Stomach smooth muscle (tissue), 2 donors: ENCODE results near the gene MRPS2.
"Not testable (repeated sequence)": the region's sequence is repeated elsewhere in the genome, so short reads cannot be mapped to it uniquely, and the experiment has no call there.

Source experiments
- H3K27ac ChIP-seq: one replicate; pipeline ENCODE4 v1.7.0; 2013; ENCODE audit warnings: mild to moderate bottlenecking, low read length, inconsistent platforms
- H3K27me3 ChIP-seq, 2 donors: one replicate each; pipeline ENCODE4 v1.7.0; 2013; ENCODE audit warnings: low read length in 2 of 2; ENCODE audit not compliant: insufficient read depth in 2 of 2, control insufficient read depth in 1 of 2
- H3K36me3 ChIP-seq, 2 donors: one replicate each; pipeline ENCODE4 v1.7.0; 2013; ENCODE audit warnings: low read length in 2 of 2; ENCODE audit not compliant: control insufficient read depth in 2 of 2, insufficient read depth in 2 of 2
- H3K4me1 ChIP-seq: one replicate; pipeline ENCODE4 v1.7.0; 2013; ENCODE audit warnings: low read length; ENCODE audit not compliant: control insufficient read depth, insufficient read depth
- H3K4me3 ChIP-seq, 2 donors: one replicate each; pipeline ENCODE4 v1.7.0; 2013; ENCODE audit warnings: low read length in 2 of 2
- H3K9ac ChIP-seq, 2 donors: one replicate each; pipeline ENCODE4 v1.7.0; 2013; ENCODE audit warnings: low read length in 2 of 2, mild to moderate bottlenecking in 1 of 2
- H3K9me3 ChIP-seq, 2 donors: one replicate each; pipeline ENCODE4 v1.7.0; 2013; ENCODE audit warnings: low read length in 2 of 2; ENCODE audit not compliant: control insufficient read depth in 2 of 2
- donor health status: healthy.
- donor health status: Pancreatic carcinoma.

MRPS2 gene

DNA sequence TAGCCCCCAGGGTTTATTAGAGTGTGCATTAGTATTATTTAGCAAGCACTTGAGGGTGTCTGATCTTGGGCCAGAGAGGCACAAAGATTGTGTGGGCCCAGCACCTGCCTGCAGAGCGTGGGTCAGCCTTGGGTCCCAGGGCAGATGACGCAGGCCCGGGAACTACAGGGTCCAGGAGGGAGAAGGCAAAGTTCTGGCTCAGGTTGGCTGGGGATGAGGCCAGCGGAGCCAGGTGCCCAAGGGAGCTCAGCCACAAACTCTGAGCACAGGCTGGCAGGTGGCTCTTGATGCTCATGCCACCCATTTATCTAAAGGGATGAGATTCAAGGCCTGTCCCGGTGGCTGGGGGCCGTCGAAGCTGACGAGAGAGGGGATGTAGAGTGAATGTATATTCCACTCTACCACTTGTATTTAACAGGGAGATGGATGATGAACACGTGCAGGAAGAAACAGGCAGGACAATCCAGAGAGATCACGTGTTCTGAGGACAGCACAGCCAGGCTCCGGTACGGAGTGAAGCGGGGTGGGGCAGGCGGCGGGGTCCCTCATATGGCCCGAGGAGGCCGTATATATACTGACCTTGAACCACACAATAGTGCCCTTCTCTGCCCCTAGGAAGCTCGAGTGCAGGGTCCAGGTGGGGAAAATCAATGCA is 44.6 kb downstream of the MRPS2 start:
- H3K27me3 ChIP-seq, result peaks cover 0 to 4% of the 10 kb centered on the region in 2 donors
- H3K4me3 ChIP-seq, result no peak overlapping the region
- no peak overlapping the region for H3K27ac ChIP-seq
- no peaks in the 10 kb centered on the region for H3K4me1 ChIP-seq
- no peak overlapping the region for H3K9ac ChIP-seq
- no peaks in the 10 kb centered on the region for H3K36me3 ChIP-seq
- H3K9me3 ChIP-seq, result no peaks in the 10 kb centered on the region

DNA sequence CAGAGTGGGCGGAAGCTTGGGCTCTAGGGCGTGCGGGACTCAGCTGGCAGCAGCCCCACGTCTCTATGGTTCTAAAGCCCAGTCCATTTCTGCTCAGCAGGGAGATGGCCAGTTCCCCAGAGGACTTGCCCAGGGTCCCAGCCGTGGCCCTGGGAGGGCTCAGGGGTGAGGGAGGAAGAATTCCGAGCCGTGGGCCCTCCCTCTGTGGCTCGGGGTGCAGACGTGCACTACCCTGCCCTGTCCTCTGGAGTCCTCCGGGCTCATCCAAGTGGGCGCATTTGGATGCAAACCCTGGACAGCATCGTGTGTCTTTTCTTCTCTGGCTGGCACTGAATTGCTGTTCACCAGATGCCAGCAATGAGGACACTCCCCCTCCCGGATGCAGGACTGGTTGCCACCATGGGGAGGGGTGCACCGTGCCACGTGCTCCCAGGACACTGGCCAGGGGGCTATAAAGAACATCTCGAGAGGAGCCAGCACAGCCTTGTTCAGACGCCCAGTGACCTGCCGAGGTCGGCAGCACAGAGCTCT is 45.2 kb downstream of the MRPS2 start, which contains the start of gene OBP2A:
Gene OBP2A, plus strand, starts transcription at position 481 of the 531 bp plus-strand sequence. CDS start 55 bp downstream, outside the sequence.
- not testable (repeated sequence) for H3K27ac ChIP-seq, H3K9me3 ChIP-seq, H3K4me3 ChIP-seq, H3K36me3 ChIP-seq, H3K27me3 ChIP-seq, H3K9ac ChIP-seq, H3K4me1 ChIP-seq

DNA sequence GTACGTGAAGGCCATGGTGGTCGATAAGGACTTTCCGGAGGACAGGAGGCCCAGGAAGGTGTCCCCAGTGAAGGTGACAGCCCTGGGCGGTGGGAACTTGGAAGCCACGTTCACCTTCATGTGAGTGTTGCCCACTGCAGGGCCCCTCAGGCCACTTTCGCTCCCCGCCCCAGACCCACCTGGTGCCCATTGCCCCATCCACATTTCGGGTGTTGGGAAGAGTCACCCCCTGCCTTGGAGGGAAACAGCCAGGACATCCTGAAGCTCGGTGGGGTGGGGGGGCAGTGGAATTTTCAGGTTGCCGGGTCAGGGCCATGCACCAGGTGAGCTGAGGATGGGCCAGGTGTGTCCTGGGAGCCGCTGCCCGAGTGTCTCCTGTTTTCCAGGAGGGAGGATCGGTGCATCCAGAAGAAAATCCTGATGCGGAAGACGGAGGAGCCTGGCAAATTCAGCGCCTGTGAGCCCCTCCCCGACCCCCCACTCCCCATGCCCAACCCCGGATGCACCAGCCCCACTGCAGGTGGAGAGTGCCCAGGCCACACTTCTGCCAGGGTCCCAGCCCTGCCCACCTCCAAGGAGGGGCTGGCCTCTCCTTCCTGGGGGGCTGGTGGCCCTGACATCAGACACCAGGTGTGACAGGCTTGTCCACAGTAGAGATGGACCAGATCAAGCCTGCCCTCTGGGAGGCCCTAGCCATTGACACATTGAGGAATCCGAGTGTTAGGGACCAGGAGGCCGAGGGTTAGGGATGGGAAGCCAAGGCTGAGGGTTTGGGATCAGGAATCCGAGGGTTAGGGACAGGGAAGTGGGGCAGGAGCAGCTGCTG is 46.5 kb downstream of the MRPS2 start:
- not testable (repeated sequence) for H3K9ac ChIP-seq, H3K27me3 ChIP-seq, H3K4me3 ChIP-seq, H3K27ac ChIP-seq, H3K36me3 ChIP-seq, H3K4me1 ChIP-seq, H3K9me3 ChIP-seq

DNA sequence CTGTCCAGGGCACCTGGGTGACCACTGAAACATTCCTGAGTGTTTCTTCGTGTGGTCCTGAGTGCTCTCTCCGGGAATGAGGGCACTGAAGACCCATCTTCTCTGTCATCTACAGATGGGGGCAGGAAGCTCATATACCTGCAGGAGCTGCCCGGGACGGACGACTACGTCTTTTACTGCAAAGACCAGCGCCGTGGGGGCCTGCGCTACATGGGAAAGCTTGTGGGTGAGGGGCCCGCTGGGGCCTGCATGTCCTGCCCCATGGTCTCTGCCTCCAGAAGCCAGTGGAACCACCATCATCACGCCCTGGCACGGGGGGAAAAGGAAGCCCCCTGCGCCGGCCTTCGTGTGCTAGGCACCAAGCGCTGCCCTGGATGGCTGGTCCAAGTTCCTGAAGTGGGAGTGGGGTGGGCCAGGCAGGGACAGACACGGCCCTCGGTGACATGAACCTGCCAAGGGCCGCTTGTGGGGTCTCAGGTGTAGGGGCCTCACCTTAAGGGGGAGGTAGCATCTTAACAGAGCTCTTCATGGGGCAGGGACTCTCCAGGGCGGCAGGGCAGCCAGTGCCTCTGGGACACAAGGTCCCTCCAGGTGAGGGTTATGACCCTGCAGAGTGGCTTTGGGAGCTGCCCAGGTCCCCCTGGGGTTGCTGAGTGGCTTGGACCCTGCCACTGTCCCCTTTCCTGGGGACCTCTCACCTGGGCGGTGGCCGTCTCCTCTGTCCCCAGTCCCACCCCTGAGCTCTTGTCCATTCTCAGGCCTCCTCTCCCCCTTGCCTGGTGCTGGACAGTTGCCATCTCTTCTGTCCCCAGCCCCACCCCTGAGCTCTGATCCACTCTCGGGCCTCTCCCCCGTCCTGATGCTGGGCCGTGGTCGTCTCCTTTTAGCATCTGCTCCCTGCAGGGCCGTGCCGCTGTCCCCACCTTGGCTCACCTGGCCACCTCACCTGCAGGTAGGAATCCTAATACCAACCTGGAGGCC is 47.6 kb downstream of the MRPS2 start:
- Histone ChIP-seq H3K36me3 (no peaks in the 10 kb centered on the region), H3K4me3 (no peak overlapping the region), H3K9ac (no peak overlapping the region), H3K4me1 (no peaks in the 10 kb centered on the region), H3K27me3 (peaks cover 0 to 6% of the 10 kb centered on the region in 2 donors), H3K27ac (no peak overlapping the region), H3K9me3 (no peaks in the 10 kb centered on the region)

DNA sequence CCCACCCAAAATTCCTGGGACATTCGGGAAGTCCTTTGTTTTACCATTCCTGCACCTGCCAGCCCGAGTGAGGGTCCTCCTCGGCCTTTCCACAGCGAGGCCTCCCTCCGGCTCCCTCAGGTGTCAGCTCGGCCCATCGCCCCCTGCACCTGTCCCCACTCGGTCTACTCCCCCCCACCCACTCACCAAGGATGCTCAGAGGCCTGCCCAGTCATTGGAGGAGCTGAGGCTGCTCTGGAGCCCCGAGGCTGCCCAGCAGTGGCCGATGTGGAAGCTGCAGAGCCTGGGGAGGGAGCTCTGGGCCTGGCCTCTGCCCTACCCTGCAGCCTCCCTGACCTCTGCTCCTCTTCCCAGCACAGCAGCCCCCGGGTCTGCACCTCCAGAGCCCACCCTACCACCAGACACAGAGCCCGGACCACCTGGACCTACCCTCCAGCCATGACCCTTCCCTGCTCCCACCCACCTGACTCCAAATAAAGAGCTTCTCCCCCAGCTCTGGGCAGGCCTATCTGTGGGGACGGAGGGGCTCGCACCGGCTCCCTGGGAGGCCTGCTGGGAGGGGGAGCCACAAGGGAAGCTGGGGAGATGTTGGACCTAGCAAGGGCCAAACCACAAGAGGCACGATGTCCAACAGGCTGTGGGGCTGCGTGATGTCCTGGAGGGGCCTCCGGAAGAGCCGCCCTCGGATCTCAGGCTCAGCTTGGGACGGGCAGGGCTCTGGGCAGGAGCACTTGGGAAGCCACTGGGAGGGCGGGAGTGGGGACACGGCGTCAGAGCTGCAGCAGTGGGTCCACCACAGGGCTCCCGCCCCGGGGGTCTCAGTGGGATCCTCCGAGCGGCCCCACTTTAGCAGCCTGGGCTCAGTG is 49.2 kb downstream of the MRPS2 start:
- H3K9me3 ChIP-seq, H3K36me3 ChIP-seq, H3K4me3 ChIP-seq, H3K9ac ChIP-seq, H3K4me1 ChIP-seq, H3K27ac ChIP-seq, H3K27me3 ChIP-seq: not testable (repeated sequence)

DNA sequence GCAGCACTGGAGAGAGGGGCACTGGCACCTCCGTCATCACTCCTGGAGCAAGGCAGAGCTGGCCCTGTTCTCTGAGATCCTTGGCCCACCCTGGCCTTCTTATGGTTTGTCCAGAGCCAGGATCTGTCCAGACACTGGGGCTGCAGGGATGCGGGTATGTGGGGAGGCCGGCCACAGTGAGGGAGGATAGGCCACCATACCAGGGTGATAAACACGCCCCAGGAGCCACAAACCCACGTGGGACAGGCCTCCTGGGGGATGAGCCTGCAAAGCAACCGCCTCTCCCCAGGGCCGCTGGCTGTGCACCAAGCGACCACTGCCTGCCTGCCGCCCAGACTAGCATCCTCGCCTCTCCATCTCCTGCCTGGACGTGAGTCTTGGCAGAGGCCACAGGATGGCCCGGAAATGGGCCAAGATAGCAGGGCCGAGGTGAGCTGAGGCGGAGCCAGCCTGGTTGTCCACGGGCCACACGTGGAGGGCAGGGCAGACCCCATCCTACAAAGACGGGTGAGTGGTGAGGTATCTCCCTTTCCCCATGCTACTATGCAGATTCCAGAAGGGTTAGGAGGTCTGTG is 49.9 kb downstream of the MRPS2 start:
- Histone ChIP-seq H3K36me3 (no peaks in the 10 kb centered on the region), H3K27me3 (peaks cover 0 to 4% of the 10 kb centered on the region in 2 donors), H3K4me1 (no peaks in the 10 kb centered on the region), H3K9me3 (peaks cover 3 to 5% of the 10 kb centered on the region in 2 donors), H3K4me3 (no peak overlapping the region), H3K9ac (no peak overlapping the region), H3K27ac (no peak overlapping the region)

DNA sequence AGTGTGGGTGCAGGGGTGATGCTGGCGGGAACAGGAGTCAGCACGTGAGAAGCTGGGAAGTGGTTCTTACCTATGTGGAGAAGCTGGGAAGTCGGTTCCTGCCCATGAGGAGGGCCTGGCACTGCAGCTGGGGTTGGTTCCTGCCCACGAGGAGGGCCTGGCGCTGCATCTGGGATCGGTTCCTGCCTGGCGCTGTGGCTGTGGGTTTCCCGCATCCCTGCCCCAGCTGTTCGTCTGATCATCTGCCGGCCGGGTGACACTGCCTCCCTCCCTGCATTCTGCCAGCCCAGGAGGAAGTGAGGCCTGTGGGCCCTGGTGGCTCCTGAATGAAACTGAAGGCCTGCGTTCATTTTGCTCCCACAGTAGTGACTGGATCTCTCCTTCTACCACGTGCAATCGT is 50.5 kb downstream of the MRPS2 start:
- Histone ChIP-seq H3K9me3 (peaks cover 3 to 6% of the 10 kb centered on the region in 2 donors), H3K4me1 (no peaks in the 10 kb centered on the region), H3K27ac (no peak overlapping the region), H3K27me3 (peaks cover 0 to 4% of the 10 kb centered on the region in 2 donors), H3K9ac (no peak overlapping the region), H3K36me3 (no peaks in the 10 kb centered on the region), H3K4me3 (no peak overlapping the region)

DNA sequence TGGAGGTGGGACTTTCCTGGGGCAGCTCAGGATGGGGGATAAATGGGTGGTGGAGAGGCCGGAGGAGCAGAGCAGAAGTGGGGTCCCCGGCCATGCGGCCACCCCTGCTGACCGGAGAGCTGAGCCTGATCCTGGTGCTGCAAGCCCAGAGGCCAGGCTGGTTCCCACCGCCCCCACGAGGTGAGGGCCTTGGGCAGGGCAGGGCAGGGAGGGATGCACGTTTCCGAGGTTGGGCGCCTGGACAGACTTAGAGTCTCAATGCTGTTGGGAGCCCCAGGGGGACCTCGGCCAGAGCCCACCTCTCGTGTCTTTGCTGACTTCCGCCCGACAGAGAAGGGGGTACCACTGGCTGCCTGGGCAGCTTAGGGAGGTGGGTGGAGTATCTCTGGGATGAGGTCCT is 51.0 kb downstream of the MRPS2 start:
- no peak overlapping the region for H3K9ac ChIP-seq
- H3K4me3 ChIP-seq, result no peak overlapping the region
- no peak overlapping the region for H3K27ac ChIP-seq
- peaks cover 3 to 6% of the 10 kb centered on the region in 2 donors for H3K9me3 ChIP-seq
- H3K27me3 ChIP-seq, result peaks cover 0 to 4% of the 10 kb centered on the region in 2 donors
- H3K4me1 ChIP-seq, result no peaks in the 10 kb centered on the region
- H3K36me3 ChIP-seq, result no peaks in the 10 kb centered on the region

DNA sequence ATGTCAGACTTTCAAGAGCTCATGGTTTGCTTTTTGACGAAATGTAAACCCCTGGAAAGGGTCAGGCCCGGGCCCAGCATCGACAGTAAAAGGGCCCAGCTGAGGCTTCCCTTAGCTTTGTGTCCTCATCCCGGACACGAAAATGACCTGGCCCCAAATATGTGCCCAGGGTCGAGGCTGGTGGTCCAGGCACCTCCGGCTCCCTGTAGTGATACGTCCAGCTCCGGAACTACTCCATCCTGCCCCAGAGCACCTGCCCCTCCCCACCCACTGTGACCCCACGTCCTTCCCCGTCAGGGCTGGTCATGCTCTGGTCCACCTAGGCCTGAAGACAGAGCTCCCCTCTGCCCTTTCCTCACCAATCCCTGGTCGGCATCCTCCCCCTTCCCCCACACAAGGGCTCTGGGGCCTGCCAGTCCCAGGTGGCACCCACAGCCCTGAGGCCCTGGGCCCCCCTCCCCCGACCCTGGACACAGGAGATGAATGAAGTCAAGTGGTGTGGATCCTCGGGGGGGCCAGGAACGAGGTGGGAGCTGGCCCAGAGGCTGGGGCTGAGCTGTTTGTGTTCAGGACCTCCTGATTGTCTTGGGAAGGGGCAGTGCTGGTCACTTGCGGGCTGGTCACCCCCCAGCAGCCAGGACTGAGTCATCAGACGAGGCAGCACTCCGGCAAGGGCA is 51.7 kb downstream of the MRPS2 start:
- Histone ChIP-seq H3K9me3 (peaks cover 3 to 6% of the 10 kb centered on the region in 2 donors), H3K4me1 (no peaks in the 10 kb centered on the region), H3K9ac (no peak overlapping the region), H3K36me3 (no peaks in the 10 kb centered on the region), H3K27me3 (peaks cover 0 to 4% of the 10 kb centered on the region in 2 donors), H3K27ac (no peak overlapping the region), H3K4me3 (no peak overlapping the region)
